HepG2 (cell line): Measurements from ENCODE around the gene SLC9A8. TPM values are rescaled to one million over a fixed set of nuclear protein-coding genes. Genes with fewer than 3 reads are reported as not detected.

Experiments
- GATAD1 ChIP-seq: IDR thresholded peaks from 2 replicates; pipeline ENCODE4 v1.6.1; 2016; ENCODE audit warnings: missing genetic modification reagents, missing compliant biosample characterization
- HNF4A ChIP-seq: sonication (generic); formaldehyde crosslinking; IDR thresholded peaks from 2 replicates; pipeline ENCODE4 v1.4.0; 2020; ENCODE audit warnings: missing genetic modification reagents
- HOXA9 ChIP-seq: sonication (generic); formaldehyde crosslinking; IDR thresholded peaks from 2 replicates; pipeline ENCODE4 v1.8.1; 2022; ENCODE audit warnings: missing genetic modification reagents, mild to moderate bottlenecking, moderate library complexity, borderline replicate concordance
- MEIS1 ChIP-seq: sonication (generic); formaldehyde crosslinking; IDR thresholded peaks from 2 replicates; pipeline ENCODE4 v1.9.0; 2021; ENCODE audit warnings: mild to moderate bottlenecking, missing genetic modification reagents, moderate library complexity, borderline replicate concordance
- MXI1 ChIP-seq: IDR thresholded peaks from 3 replicates; pipeline ENCODE4 v1.6.1; 2012; ENCODE audit warnings: low read depth, low read length, inconsistent platforms, borderline replicate concordance
- NFRKB ChIP-seq: fragments of 450-650 bp; IDR thresholded peaks from 2 replicates; pipeline ENCODE4 v1.6.1; 2017
- NFYC ChIP-seq: IDR thresholded peaks from 2 replicates; pipeline ENCODE4 v1.6.1; 2016; ENCODE audit warnings: missing genetic modification reagents, missing compliant biosample characterization
- PCBP1 ChIP-seq: fragments of 200-400 bp; formaldehyde crosslinking; IDR thresholded peaks from 2 replicates; pipeline ENCODE4 v1.6.1; 2017; ENCODE audit warnings: mild to moderate bottlenecking, low read depth, low read length, borderline replicate concordance
- PHF20 ChIP-seq: sonication (generic); formaldehyde crosslinking; IDR thresholded peaks from 2 replicates; pipeline ENCODE4 v1.5.0; 2020; ENCODE audit warnings: mild to moderate bottlenecking, missing genetic modification reagents
- SRSF4 ChIP-seq: fragments of 200-400 bp; formaldehyde crosslinking; IDR thresholded peaks from one replicate; pipeline ENCODE4 v1.6.1; 2018; ENCODE audit warnings: mild to moderate bottlenecking, low read depth, low read length, moderate library complexity; ENCODE audit not compliant: poor library complexity, severe bottlenecking
- TCF7 ChIP-seq: sonication (generic); IDR thresholded peaks from 2 replicates; pipeline ENCODE4 v1.6.1; 2016; ENCODE audit warnings: antibody characterized with exemption, low read depth
- TFDP2 ChIP-seq: sonication (generic); formaldehyde crosslinking; IDR thresholded peaks from 2 replicates; pipeline ENCODE4 v1.4.0; 2020; ENCODE audit warnings: missing genetic modification reagents
- ZBTB21 ChIP-seq: sonication (generic); formaldehyde crosslinking; IDR thresholded peaks from 2 replicates; pipeline ENCODE4 v1.4.0; 2020; ENCODE audit warnings: missing genetic modification reagents
- ZNF362 ChIP-seq: sonication (generic); formaldehyde crosslinking; IDR thresholded peaks from 2 replicates; pipeline ENCODE4 v1.4.0; 2020; ENCODE audit warnings: missing genetic modification reagents, mild to moderate bottlenecking, borderline replicate concordance
- ZNF558 ChIP-seq: sonication (generic); formaldehyde crosslinking; IDR thresholded peaks from 2 replicates; pipeline ENCODE4 v1.9.0; 2022; ENCODE audit warnings: mild to moderate bottlenecking, missing genetic modification reagents, borderline replicate concordance
- ZNF704 ChIP-seq: sonication (generic); formaldehyde crosslinking; IDR thresholded peaks from 2 replicates; pipeline ENCODE4 v1.8.1; 2023; ENCODE audit warnings: mild to moderate bottlenecking, inconsistent platforms, moderate library complexity, missing genetic modification reagents, borderline replicate concordance
- ZNF891 ChIP-seq: sonication (generic); formaldehyde crosslinking; IDR thresholded peaks from 2 replicates; pipeline ENCODE4 v1.5.0; 2020; ENCODE audit warnings: mild to moderate bottlenecking, missing genetic modification reagents
- polyA plus RNA-seq, 8 experiments: library from polyadenylated mRNA; depleted of rRNA in 3 of 8; stranded (reverse) in 7 of 8; unstranded in 1 of 8; fragments of >200 nt; fragmentation: Illumina TruSeq in 4 of 8; extraction: Trizol in 4 of 8; gene quantifications; 2 replicates each; pipeline versions ENCODE4 v1.2.1 to v1.2.3, GENCODE V29; 2011 to 2016; ENCODE audit warnings: low read depth in 4 of 8, missing spikeins in 1 of 8, mixed read lengths in 1 of 8; ENCODE audit not compliant: insufficient read depth in 1 of 8
- total RNA-seq, 5 experiments: library from RNA; depleted of rRNA; stranded (reverse); fragments of >200 nt; fragmentation: Illumina TruSeq; extraction: Trizol; gene quantifications; 2 replicates each; pipeline ENCODE4 v1.2.3, GENCODE V29; 2016; ENCODE audit warnings: low read depth in 1 of 5
- TF ChIP-seq, protein P1 (sequence below): sonication (generic); formaldehyde crosslinking; IDR thresholded peaks from 2 replicates; pipeline ENCODE4 v1.8.1; 2023; ENCODE audit warnings: missing genetic modification reagents, inconsistent platforms, borderline replicate concordance
- TF ChIP-seq, protein P2 (sequence below): sonication (generic); formaldehyde crosslinking; IDR thresholded peaks from 2 replicates; pipeline ENCODE4 v1.4.0; 2020; ENCODE audit warnings: missing genetic modification reagents, borderline replicate concordance

The SLC9A8 gene
- total and polyA plus RNA-seq, 2 of the 13 experiments (the other 11 are each of a cell fraction or from before 2014, with no cell fraction given): 4.1 to 7.4 TPM

DNA sequence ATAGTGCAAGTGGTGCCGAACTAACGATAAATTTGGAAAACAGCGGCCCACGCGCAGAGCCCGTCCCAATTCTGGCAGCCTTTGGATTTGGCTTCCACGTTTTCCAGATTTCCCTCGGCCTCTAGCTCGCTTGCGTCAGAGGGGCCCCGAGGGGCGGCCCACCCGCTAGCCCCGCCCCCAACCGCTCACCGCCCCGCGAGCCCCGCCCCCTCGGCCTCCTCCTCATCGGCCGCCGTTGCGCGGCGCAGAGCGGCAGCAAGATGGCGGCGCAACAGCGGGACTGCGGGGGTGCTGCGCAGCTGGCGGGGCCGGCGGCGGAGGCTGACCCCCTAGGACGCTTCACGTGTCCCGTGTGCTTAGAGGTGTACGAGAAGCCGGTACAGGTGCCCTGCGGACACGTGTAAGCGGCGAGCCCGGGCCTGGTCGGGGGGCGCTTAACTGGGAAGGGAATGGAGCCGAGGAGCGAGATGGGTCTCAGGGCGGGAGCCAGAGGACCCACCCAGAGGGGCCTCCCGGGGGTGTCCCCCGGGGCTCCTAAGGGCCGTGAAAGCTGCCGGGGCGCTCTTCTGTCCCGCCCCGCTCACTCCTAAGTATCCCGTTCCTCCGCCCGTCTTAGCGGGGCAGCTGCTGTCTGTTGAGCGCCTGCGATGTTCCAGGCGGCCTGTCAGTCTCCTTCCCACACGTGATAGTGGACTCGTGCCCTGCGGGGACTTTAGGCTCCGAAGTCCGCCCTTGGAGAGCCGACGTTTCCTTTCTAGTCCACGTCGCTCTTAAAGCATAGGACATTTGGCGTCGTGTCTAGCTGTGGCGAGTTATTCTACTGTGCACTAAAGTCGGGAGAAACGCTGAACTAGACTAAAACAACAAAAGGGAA lies 123.8 kb downstream of the SLC9A8 start, which contains the start of gene RNF114 (continued):
- TF ChIP-seq NFYC (CRISPR knock-in tag) (no peak), NFRKB (no peak), ZBTB21 (CRISPR knock-in tag) (peak; percentile 44; the same call in 1 of the 2 replicates), ZNF362 (CRISPR knock-in tag) (no peak; the same call in 1 of the 2 replicates), MXI1 (peak; percentile 79; the same call in 2 of the 3 replicates), TFDP2 (peak; percentile 59; the same call in 1 of the 2 replicates), ZNF558 (CRISPR knock-in tag) (peak; percentile 94; the same call in 1 of the 2 replicates), TCF7 (no peak), SRSF4 (no peak), PHF20 (CRISPR knock-in tag) (no peak; the same call in none of the 2 replicates), HNF4A (no peak), GATAD1 (CRISPR knock-in tag) (peak; percentile 91), HOXA9 (peak; percentile 51; the same call in 1 of the 2 replicates), MEIS1 (CRISPR knock-in tag) (no peak; the same call in 1 of the 2 replicates), ZNF891 (peak; percentile 98), ZNF704 (0 out of 2 replicates have a peak, but pooled peaks have one; percentile 15), PCBP1 (0 out of 2 replicates have a peak, but pooled peaks have one; percentile 30)
- TF ChIP-seq, protein P1, sequence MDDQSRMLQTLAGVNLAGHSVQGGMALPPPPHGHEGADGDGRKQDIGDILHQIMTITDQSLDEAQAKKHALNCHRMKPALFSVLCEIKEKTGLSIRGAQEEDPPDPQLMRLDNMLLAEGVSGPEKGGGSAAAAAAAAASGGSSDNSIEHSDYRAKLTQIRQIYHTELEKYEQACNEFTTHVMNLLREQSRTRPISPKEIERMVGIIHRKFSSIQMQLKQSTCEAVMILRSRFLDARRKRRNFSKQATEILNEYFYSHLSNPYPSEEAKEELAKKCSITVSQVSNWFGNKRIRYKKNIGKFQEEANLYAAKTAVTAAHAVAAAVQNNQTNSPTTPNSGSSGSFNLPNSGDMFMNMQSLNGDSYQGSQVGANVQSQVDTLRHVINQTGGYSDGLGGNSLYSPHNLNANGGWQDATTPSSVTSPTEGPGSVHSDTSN (CRISPR knock-in tag): peak; percentile 11; the same call in 1 of the 2 replicates
- TF ChIP-seq, protein P2, sequence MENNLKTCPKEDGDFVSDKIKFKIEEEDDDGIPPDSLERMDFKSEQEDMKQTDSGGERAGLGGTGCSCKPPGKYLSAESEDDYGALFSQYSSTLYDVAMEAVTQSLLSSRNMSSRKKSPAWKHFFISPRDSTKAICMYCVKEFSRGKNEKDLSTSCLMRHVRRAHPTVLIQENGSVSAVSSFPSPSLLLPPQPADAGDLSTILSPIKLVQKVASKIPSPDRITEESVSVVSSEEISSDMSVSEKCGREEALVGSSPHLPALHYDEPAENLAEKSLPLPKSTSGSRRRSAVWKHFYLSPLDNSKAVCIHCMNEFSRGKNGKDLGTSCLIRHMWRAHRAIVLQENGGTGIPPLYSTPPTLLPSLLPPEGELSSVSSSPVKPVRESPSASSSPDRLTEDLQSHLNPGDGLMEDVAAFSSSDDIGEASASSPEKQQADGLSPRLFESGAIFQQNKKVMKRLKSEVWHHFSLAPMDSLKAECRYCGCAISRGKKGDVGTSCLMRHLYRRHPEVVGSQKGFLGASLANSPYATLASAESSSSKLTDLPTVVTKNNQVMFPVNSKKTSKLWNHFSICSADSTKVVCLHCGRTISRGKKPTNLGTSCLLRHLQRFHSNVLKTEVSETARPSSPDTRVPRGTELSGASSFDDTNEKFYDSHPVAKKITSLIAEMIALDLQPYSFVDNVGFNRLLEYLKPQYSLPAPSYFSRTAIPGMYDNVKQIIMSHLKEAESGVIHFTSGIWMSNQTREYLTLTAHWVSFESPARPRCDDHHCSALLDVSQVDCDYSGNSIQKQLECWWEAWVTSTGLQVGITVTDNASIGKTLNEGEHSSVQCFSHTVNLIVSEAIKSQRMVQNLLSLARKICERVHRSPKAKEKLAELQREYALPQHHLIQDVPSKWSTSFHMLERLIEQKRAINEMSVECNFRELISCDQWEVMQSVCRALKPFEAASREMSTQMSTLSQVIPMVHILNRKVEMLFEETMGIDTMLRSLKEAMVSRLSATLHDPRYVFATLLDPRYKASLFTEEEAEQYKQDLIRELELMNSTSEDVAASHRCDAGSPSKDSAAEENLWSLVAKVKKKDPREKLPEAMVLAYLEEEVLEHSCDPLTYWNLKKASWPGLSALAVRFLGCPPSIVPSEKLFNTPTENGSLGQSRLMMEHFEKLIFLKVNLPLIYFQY (CRISPR knock-in tag): peak; percentile 65; the same call in 1 of the 2 replicates
